HCT116 (cell line): ENCODE results near the gene FLT3LG. TPM values are rescaled to one million over a fixed set of nuclear protein-coding genes. Genes with fewer than 3 reads are reported as not detected.

Source experiments
- ATAC-seq: fragments of 200-7000 bp; cut with Tn5 transposase; 2 replicates; pipeline ENCODE4 v1.9.1; 2020; ENCODE audit warnings: mild to moderate bottlenecking, moderate library complexity
- BruUV-seq: library from RNA; stranded (reverse); fragments of 400-500 nt; replicated peaks from 2 replicates; lab custom pipeline; 2021; lab: Mats Ljungman, UMichigan
- CTCF ChIA-PET: fragments of 300-600 bp; sonication (Branson Sonifier 250); formaldehyde crosslinking; loops from one replicate; lab custom pipeline; 2021; ENCODE audit warnings: antibody characterized with exemption; lab: Charles Lee
- POLR2A ChIA-PET: fragments of 300-600, 350-600 bp; sonication (Branson Sonifier 250); formaldehyde crosslinking; loops from one replicate; lab custom pipeline; 2021; ENCODE audit warnings: antibody characterized with exemption; lab: Charles Lee
- RAD21 ChIA-PET, 2 experiments: fragments of 300-600 bp; sonication (Branson Sonifier 250); formaldehyde crosslinking; loops; one replicate each; lab custom pipeline; 2023; ENCODE audit warnings: low total read pairs in 2 of 2; ENCODE audit not compliant: uncharacterized antibody in 2 of 2, unreplicated experiment in 2 of 2, low non-redundant PET in 1 of 2; lab: Charles Lee
- DNase-seq: peaks from one replicate; pipeline ENCODE4 v3.0.0-alpha.2; 2010; ENCODE audit warnings: low read depth, low spot score
- H2AFZ ChIP-seq: fragments of 200-600 bp; shearing (Covaris generic), sonication (generic); 2 replicates; pipeline ENCODE4 v1.6.1; 2017; ENCODE audit warnings: low read depth, mixed run types, mixed read lengths, antibody characterized with exemption, low read length; ENCODE audit not compliant: poor library complexity, severe bottlenecking
- H3K27ac ChIP-seq: 2 replicates; pipeline ENCODE4 v1.5.1; 2012; ENCODE audit warnings: low read depth, low read length
- H3K27me3 ChIP-seq: fragments of 200-600 bp; sonication (generic); 2 replicates; pipeline ENCODE4 v1.6.1; 2016; ENCODE audit warnings: mixed run types, low read length, mixed read lengths; ENCODE audit not compliant: insufficient read depth
- H3K36me3 ChIP-seq, 2 experiments: fragments of 200-500 bp in 1 of 2; fragments of 200-600 bp in 1 of 2; sonication (Bioruptor generic) in 1 of 2; sonication (generic) in 1 of 2; 2 replicates each; pipeline versions ENCODE4 v1.5.1 to v1.6.1; 2014 to 2016; ENCODE audit warnings: low read length in 2 of 2, inconsistent platforms in 1 of 2, mixed read lengths in 1 of 2, mixed run types in 1 of 2; ENCODE audit not compliant: insufficient read depth in 2 of 2, control insufficient read depth in 1 of 2
- H3K4me1 ChIP-seq, 2 experiments: fragments of 200-600 bp in 1 of 2; sonication (generic) in 1 of 2; 2 replicates each; pipeline versions ENCODE4 v1.5.1 to v1.6.1; 2012 to 2017; ENCODE audit warnings: low read length in 2 of 2, inconsistent platforms in 1 of 2, mild to moderate bottlenecking in 1 of 2, mixed read lengths in 1 of 2, mixed run types in 1 of 2, moderate library complexity in 1 of 2; ENCODE audit not compliant: insufficient read depth in 2 of 2, control insufficient read depth in 1 of 2
- H3K4me2 ChIP-seq: fragments of 200-600 bp; sonication (generic); 2 replicates; pipeline ENCODE4 v1.6.1; 2017; ENCODE audit warnings: mixed run types, low read length, mixed read lengths
- H3K4me3 ChIP-seq, 2 experiments: fragments of 200-600 bp in 1 of 2; sonication (generic) in 1 of 2; replicated peaks in 1 of 2; 2 replicates each; pipeline ENCODE4 v1.5.1; 2011 to 2016; ENCODE audit warnings: low read length in 2 of 2, control low read depth in 1 of 2, low read depth in 1 of 2, mild to moderate bottlenecking in 1 of 2, mixed read lengths in 1 of 2, mixed run types in 1 of 2
- H3K79me2 ChIP-seq: fragments of 200-600 bp; sonication (generic); 2 replicates; pipeline ENCODE4 v1.6.1; 2017; ENCODE audit warnings: mild to moderate bottlenecking, mixed run types, low read length, moderate library complexity, mixed read lengths; ENCODE audit not compliant: insufficient read depth
- H3K9ac ChIP-seq: fragments of 200-600 bp; sonication (generic); 2 replicates; pipeline ENCODE4 v1.6.1; 2016; ENCODE audit warnings: low read length, mixed read lengths
- H3K9me2 ChIP-seq: fragments of 200-600 bp; sonication (generic), shearing (Covaris generic); 2 replicates; pipeline ENCODE4 v1.6.1; 2017; ENCODE audit warnings: mixed run types, mild to moderate bottlenecking, moderate library complexity; ENCODE audit not compliant: insufficient read depth
- H3K9me3 ChIP-seq, 2 experiments: fragments of 200-500 bp in 1 of 2; fragments of 200-600 bp in 1 of 2; sonication (Bioruptor generic) in 1 of 2; sonication (generic) in 1 of 2; 2 replicates each; pipeline ENCODE4 v1.6.1; 2014 to 2017; ENCODE audit warnings: low read length in 2 of 2, mixed read lengths in 2 of 2, inconsistent platforms in 1 of 2, low read depth in 1 of 2, mild to moderate bottlenecking in 1 of 2, mixed run types in 1 of 2, moderate library complexity in 1 of 2; ENCODE audit not compliant: control insufficient read depth in 1 of 2, insufficient read depth in 1 of 2
- H4K20me1 ChIP-seq: fragments of 200-600 bp; sonication (generic), shearing (Covaris generic); 2 replicates; pipeline ENCODE4 v1.6.1; 2017; ENCODE audit warnings: mixed run types, mild to moderate bottlenecking, moderate library complexity; ENCODE audit not compliant: insufficient read depth
- CBX3 ChIP-seq: IDR thresholded peaks from 2 replicates; pipeline ENCODE4 v1.6.1; 2012; ENCODE audit warnings: low read depth
- EGR1 ChIP-seq: IDR thresholded peaks from 2 replicates; pipeline ENCODE4 v1.6.1; 2012; ENCODE audit warnings: low read depth
- JUND ChIP-seq: IDR thresholded peaks from 2 replicates; pipeline ENCODE4 v1.6.1; 2012
- POLR2A ChIP-seq: IDR thresholded peaks from 2 replicates; pipeline ENCODE4 v1.7.0; 2011; ENCODE audit warnings: borderline replicate concordance; ENCODE audit not compliant: insufficient read depth, insufficient read length; ENCODE audit errors: extremely low read depth
- POLR2AphosphoS5 ChIP-seq: IDR thresholded peaks from 2 replicates; pipeline ENCODE4 v1.6.1; 2011; ENCODE audit warnings: mild to moderate bottlenecking, low read depth, low read length, moderate library complexity
- SIN3A ChIP-seq: IDR thresholded peaks from 2 replicates; pipeline ENCODE4 v1.6.1; 2012; ENCODE audit warnings: low read depth
- SRF ChIP-seq: IDR thresholded peaks from 2 replicates; pipeline ENCODE4 v1.6.1; 2012; ENCODE audit warnings: low read depth
- ZFX ChIP-seq: fragments of 450-650 bp; IDR thresholded peaks from 2 replicates; pipeline ENCODE4 v1.6.1; 2017
- ZNF274 ChIP-seq: fragments of 200-500 bp; sonication (Bioruptor generic); IDR thresholded peaks from 2 replicates; pipeline ENCODE4 v1.6.1; 2014; ENCODE audit warnings: mild to moderate bottlenecking, low read depth, low read length, inconsistent platforms
- intact Hi-C: fragments of 100-400 bp; cut with micrococcal nuclease; formaldehyde crosslinking; loops from 2 replicates; pipeline ENCODE4 v1.10.0; 2022
- total RNA-seq: library from RNA; stranded (reverse); gene quantifications from one replicate; pipeline ENCODE4 v1.2.1, GENCODE V29; 2021; ENCODE audit not compliant: unreplicated experiment
- TF ChIP-seq, protein P1 (sequence below), 3 experiments: fragments of 200-600 bp in 1 of 3; sonication (generic) in 1 of 3; IDR thresholded peaks in 2 of 3; conservative IDR thresholded peaks in 1 of 3; 2 replicates each; pipeline ENCODE4 v1.5.1; 2012 to 2017; ENCODE audit warnings: low read depth in 2 of 3, low read length in 2 of 3, antibody characterized with exemption in 1 of 3, borderline replicate concordance in 1 of 3, control low read depth in 1 of 3, mild to moderate bottlenecking in 1 of 3, mixed read lengths in 1 of 3, mixed run types in 1 of 3, moderate library complexity in 1 of 3; ENCODE audit not compliant: insufficient read depth in 1 of 3

The FLT3LG gene
- total RNA-seq, 1 experiment from 2014 or later, result 3.8 TPM

DNA sequence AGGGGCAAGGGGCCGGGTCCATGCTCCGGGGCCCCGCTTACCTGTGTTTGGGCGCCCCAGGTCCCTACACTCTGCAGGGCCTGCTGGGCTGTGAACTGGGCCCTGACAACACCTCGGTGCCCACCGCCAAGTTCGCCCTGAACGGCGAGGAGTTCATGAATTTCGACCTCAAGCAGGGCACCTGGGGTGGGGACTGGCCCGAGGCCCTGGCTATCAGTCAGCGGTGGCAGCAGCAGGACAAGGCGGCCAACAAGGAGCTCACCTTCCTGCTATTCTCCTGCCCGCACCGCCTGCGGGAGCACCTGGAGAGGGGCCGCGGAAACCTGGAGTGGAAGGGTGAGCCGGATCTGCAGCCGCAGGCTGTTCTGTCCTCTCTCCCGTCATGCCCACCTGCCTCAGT is 40.1 kb downstream of the FLT3LG start (continued):
- TF ChIP-seq, protein P1, sequence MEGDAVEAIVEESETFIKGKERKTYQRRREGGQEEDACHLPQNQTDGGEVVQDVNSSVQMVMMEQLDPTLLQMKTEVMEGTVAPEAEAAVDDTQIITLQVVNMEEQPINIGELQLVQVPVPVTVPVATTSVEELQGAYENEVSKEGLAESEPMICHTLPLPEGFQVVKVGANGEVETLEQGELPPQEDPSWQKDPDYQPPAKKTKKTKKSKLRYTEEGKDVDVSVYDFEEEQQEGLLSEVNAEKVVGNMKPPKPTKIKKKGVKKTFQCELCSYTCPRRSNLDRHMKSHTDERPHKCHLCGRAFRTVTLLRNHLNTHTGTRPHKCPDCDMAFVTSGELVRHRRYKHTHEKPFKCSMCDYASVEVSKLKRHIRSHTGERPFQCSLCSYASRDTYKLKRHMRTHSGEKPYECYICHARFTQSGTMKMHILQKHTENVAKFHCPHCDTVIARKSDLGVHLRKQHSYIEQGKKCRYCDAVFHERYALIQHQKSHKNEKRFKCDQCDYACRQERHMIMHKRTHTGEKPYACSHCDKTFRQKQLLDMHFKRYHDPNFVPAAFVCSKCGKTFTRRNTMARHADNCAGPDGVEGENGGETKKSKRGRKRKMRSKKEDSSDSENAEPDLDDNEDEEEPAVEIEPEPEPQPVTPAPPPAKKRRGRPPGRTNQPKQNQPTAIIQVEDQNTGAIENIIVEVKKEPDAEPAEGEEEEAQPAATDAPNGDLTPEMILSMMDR (IDR thresholded peaks at IDR 0.05 in 2 of 3, conservative IDR thresholded peaks at IDR 0.05 in 1 of 3; ENCODE audit: borderline replicate concordance in 1 of 3, insufficient read depth in 1 of 3, low read depth in 2 of 3, low read length in 2 of 3), result no peak
- no peak for TF ChIP-seq ZFX

DNA sequence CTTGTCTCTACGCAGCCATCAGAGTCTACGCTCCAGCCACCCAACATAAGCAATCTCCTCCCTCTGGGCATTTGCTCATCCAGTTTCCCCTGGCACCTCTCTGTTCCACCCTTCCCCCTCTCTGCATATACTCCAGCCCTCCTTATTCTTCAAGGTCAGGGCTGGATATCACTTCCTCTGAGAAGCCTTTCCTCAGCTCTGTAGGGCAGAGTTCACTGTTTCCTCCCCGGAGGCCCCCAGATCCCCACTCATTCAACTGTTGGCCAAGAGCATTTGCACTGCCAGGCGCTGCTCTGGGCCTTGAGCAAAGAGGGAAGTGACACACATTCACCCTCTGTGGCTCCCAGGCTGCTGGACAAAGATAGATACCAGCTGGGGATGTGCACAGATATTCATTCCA is 41.8 kb downstream of the FLT3LG start:
- Histone ChIP-seq H3K27me3 (no peaks in the 10 kb centered on the region), H3K4me2 (no peak overlapping the region), H3K4me3 (no peak overlapping the region), H3K9me2 (no peaks in the 10 kb centered on the region), H3K9ac (no peak overlapping the region), H3K4me1 (peaks cover 4 to 13% of the 10 kb centered on the region in 2 experiments; a peak in 3 of 4 replicates), H4K20me1 (no peaks in the 10 kb centered on the region), H3K36me3 (no peaks in the 10 kb centered on the region), H3K79me2 (no peaks in the 10 kb centered on the region), H2AFZ (no peak overlapping the region), H3K27ac (no peak overlapping the region), H3K9me3 (no peaks in the 10 kb centered on the region)
- intact Hi-C loops, result no loop called here
- DNase-seq (no peak), ATAC-seq (no peak)
- POLR2A ChIA-PET, result no interaction called here
- RAD21 ChIA-PET, result no interaction called here
- no TSS peak for BruUV-seq
- TF ChIP-seq SRF (no peak), ZNF274 (no peak), JUND (no peak), EGR1 (no peak), POLR2AphosphoS5 (no peak), SIN3A (no peak), POLR2A (no peak), CBX3 (no peak)
- CTCF ChIA-PET, result no interaction called here
